CD4-positive, alpha-beta T cell treated with Interleukin-17A for 4 hours (primary cell): ENCODE results near the gene B4GALT1.
A peak's percentile ranks its signal among the peaks of the same experiment; 100 is the strongest.

Experiments used
- DNase-seq: peaks from one replicate; pipeline ENCODE4 v3.0.0-alpha.2; 2020; ENCODE audit warnings: mixed read lengths

The B4GALT1 gene

GRCh38 chr9:33167084-33167971 lies at the start of gene B4GALT1:
Gene B4GALT1 (minus strand): TSS chr9:33167336. CDS start chr9:33167169, 167 bp downstream.
- DNase-seq: peak; percentile 99

- no peak for DNase-seq
These were observed 44.7 kb upstream of the B4GALT1 start for GRCh38 chr9:33211695-33212393.

- DNase-seq: no peak
These were observed 43.0 kb upstream of the B4GALT1 start for GRCh38 chr9:33210006-33210715.

GRCh38 chr9:33209394-33209793 lies 42.3 kb upstream of the B4GALT1 start:
- no peak for DNase-seq

GRCh38 chr9:33202552-33203201 lies 35.5 kb upstream of the B4GALT1 start:
- DNase-seq: peak; percentile 7

- no peak for DNase-seq
These were observed 34.9 kb upstream of the B4GALT1 start for GRCh38 chr9:33202018-33202417.

- no peak for DNase-seq
These were observed 31.0 kb upstream of the B4GALT1 start for GRCh38 chr9:33198165-33198564.

GRCh38 chr9:33197279-33198152 lies 30.4 kb upstream of the B4GALT1 start:
- no peak for DNase-seq

GRCh38 chr9:33196736-33197135 lies 29.6 kb upstream of the B4GALT1 start:
- no peak for DNase-seq

GRCh38 chr9:33193818-33194217 lies 26.7 kb upstream of the B4GALT1 start:
- no peak for DNase-seq

GRCh38 chr9:33192493-33193255 lies 25.5 kb upstream of the B4GALT1 start:
- DNase-seq: no peak

- DNase-seq: no peak
These were observed 23.0 kb upstream of the B4GALT1 start for GRCh38 chr9:33190021-33190705.

GRCh38 chr9:33189331-33189791 lies 22.2 kb upstream of the B4GALT1 start:
- DNase-seq: no peak

GRCh38 chr9:33188711-33189110 lies 21.6 kb upstream of the B4GALT1 start:
- DNase-seq: no peak

GRCh38 chr9:33187519-33188218 lies 20.5 kb upstream of the B4GALT1 start:
- DNase-seq: no peak

- no peak for DNase-seq
These were observed 19.5 kb upstream of the B4GALT1 start for GRCh38 chr9:33186457-33187168.

GRCh38 chr9:33185858-33186257 lies 18.7 kb upstream of the B4GALT1 start:
- DNase-seq: no peak

- DNase-seq: no peak
These were observed 18.3 kb upstream of the B4GALT1 start for GRCh38 chr9:33185406-33185805.

- DNase-seq: no peak
These were observed 17.8 kb upstream of the B4GALT1 start for GRCh38 chr9:33184963-33185362.
